ENCODE results near the gene RGS13.
"Not testable (repeated sequence)": the region's sequence is repeated elsewhere in the genome, so short reads cannot be mapped to it uniquely, and the experiment has no call there.

Gene RGS13

GRCh38 chr1:192678099-192678498 is 42.2 kb downstream of the RGS13 start:
- no peak for DNase-seq

GRCh38 chr1:192682335-192682734 is 46.4 kb downstream of the RGS13 start:
- no peak for DNase-seq

- DNase-seq = not testable (repeated sequence)
Observed at GRCh38 chr1:192683081-192683480, 47.1 kb downstream of the RGS13 start.

- no peak for DNase-seq
Observed at GRCh38 chr1:192689459-192689858, 53.5 kb downstream of the RGS13 start.

- DNase-seq = no peak
Observed at GRCh38 chr1:192691041-192691440, 55.1 kb downstream of the RGS13 start.

- DNase-seq = no peak
Observed at GRCh38 chr1:192696082-192696481, 60.1 kb downstream of the RGS13 start.

GRCh38 chr1:192697771-192698170 is 61.8 kb downstream of the RGS13 start:
- no peak for DNase-seq

GRCh38 chr1:192698731-192699130 is 62.8 kb downstream of the RGS13 start:
- no peak for DNase-seq

- no peak for DNase-seq
Observed at GRCh38 chr1:192700834-192701271, 64.9 kb downstream of the RGS13 start.

GRCh38 chr1:192702212-192702902 is 66.4 kb downstream of the RGS13 start:
- peak in 2 of 4 experiments; percentile 16 to 17 for DNase-seq

- no peak for DNase-seq
Observed at GRCh38 chr1:192703283-192704206, 67.6 kb downstream of the RGS13 start.

- no peak for DNase-seq
Observed at GRCh38 chr1:192705510-192705909, 69.6 kb downstream of the RGS13 start.

GRCh38 chr1:192706936-192707335 is 71.0 kb downstream of the RGS13 start:
- DNase-seq = no peak

- DNase-seq = peak in 1 of 4 experiments; percentile 20
Observed at GRCh38 chr1:192707978-192708547, 72.1 kb downstream of the RGS13 start.

GRCh38 chr1:192709544-192709943 is 73.6 kb downstream of the RGS13 start:
- no peak for DNase-seq
